ENCODE data around the gene MPND.

Gene MPND

GRCh38 chr19:4403005-4403761, 59.8 kb downstream of the MPND start:
- no peak for DNase-seq (ENCODE audit: low read depth)

DNA sequence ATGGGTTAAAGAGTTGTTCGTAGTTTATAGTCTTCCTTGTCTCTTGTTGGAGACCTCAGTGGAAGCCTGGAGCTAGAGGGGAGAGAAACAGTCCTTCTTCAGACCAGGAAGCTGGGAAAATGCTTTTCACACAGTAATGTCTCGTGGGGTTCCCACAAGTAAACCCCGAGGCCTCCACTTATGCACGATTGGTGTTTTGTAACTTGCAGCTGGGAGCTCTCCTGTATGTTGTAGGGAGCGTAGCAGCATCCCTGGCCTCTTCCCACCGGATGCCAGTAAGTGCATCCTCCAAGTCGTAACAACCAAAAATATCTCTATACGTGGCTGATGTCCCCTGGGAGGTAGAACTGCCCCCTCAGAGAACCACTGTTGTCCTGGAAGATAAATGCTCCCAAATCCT, 62.6 kb downstream of the MPND start:
- no peak for DNase-seq (ENCODE audit: low read depth)

- DNase-seq (ENCODE audit: low read depth): no peak
Measured at GRCh38 chr19:4406626-4407025, 63.3 kb downstream of the MPND start.

DNA sequence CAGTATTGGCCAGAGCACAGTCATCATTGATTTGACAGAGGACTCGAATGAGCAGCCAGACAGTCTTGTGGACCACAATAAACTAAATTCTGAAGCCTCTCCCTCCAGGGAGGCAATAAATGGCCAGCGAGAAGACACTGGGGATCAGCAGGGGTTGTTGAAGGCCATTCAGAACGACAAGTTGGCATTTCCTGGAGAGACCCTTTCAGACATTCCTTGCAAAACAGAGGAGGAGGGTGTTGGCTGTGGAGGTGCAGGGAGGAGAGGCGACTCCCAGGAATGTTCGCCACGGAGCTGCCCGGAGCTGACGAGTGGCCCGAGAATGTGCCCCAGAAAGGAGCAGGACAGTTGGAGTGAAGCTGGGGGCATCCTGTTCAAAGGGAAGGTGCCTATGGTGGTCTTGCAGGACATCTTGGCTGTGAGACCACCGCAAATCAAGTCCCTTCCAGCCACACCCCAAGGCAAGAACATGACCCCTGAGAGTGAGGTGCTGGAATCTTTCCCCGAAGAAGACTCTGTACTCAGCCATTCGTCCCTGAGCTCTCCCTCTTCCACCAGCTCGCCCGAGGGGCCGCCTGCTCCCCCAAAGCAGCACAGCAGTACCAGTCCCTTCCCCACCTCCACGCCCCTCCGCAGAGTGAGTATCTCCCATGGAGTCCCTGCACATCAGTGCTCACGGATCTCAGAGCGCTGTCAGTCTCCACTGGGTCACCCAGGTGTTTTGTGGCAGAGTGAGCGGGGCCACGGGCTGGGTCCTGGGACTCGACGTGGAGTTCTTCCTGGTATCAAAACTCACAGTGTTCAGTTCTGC, 66.0 kb downstream of the MPND start:
- no peak for DNase-seq (ENCODE audit: low read depth)
